Measurements from ENCODE around the gene PROP1.

PROP1 gene

DNA sequence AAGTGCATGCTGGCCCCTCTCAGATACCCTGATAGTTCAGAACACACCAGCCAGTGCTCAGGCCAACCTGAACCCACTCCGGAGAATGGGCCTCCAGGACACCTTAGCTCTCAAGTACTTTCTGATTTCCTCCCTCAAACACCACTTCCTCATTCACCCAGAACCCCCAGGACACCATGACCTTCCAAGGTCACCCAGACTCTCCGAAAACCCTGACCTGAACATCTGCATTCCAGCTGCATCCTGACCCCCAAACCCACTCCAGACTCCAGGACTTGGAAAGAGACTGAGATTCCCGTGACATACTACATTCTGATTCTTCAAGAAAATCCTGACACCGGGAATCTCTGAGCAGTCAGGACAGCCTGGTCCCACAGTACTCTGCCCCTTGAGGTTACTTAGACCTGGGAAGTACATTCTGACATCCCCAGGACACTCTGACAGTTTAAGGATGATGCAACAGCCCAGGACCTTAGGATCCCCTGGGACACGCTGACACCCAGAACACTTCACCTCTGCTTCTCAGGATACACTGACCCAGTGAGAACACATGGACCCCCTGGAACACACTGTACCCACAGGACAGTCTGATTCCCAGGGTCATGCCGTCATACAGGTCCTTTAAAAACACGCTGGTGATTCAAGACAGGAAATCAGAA lies 747 bp upstream of the PROP1 start:
- H3K36me3 ChIP-seq (ENCODE audit: control insufficient read depth in 2 of 2, insufficient read depth in 1 of 2, low read length in 2 of 2) = no peaks in the 10 kb centered on the region
- TF ChIP-seq, protein P1, sequence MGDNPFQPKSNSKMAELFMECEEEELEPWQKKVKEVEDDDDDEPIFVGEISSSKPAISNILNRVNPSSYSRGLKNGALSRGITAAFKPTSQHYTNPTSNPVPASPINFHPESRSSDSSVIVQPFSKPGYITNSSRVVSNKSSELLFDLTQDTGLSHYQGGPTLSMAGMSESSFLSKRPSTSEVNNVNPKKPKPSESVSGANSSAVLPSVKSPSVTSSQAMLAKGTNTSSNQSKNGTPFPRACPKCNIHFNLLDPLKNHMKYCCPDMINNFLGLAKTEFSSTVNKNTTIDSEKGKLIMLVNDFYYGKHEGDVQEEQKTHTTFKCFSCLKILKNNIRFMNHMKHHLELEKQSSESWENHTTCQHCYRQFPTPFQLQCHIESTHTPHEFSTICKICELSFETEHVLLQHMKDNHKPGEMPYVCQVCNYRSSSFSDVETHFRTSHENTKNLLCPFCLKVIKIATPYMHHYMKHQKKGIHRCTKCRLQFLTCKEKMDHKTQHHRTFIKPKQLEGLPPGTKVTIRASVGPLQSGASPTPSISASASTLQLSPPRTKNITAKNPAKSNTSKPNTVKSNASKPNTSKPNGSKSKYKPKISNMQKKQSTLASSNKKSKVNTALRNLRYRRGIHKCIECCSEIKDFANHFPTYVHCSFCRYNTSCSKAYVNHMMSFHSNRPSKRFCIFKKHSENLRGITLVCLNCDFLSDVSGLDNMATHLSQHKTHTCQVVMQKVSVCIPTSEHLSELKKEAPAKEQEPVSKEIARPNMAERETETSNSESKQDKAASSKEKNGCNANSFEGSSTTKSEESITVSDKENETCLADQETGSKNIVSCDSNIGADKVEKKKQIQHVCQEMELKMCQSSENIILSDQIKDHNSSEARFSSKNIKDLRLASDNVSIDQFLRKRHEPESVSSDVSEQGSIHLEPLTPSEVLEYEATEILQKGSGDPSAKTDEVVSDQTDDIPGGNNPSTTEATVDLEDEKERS (tag by site-specific recombination; IDR thresholded peaks at IDR 0.05) = no peak
- TF ChIP-seq ZNF654 (tag by site-specific recombination; IDR thresholded peaks at IDR 0.05; ENCODE audit: low read depth) (no peak), ZNF670 (tag by site-specific recombination; IDR thresholded peaks at IDR 0.05; ENCODE audit: low read depth) (no peak), ZNF239 (tag by site-specific recombination; IDR thresholded peaks at IDR 0.05) (no peak), ZNF571 (tag by site-specific recombination; IDR thresholded peaks at IDR 0.05) (no peak), ZNF202 (tag by site-specific recombination; IDR thresholded peaks at IDR 0.05; ENCODE audit: borderline replicate concordance) (no peak)
- TF ChIP-seq, protein P2, sequence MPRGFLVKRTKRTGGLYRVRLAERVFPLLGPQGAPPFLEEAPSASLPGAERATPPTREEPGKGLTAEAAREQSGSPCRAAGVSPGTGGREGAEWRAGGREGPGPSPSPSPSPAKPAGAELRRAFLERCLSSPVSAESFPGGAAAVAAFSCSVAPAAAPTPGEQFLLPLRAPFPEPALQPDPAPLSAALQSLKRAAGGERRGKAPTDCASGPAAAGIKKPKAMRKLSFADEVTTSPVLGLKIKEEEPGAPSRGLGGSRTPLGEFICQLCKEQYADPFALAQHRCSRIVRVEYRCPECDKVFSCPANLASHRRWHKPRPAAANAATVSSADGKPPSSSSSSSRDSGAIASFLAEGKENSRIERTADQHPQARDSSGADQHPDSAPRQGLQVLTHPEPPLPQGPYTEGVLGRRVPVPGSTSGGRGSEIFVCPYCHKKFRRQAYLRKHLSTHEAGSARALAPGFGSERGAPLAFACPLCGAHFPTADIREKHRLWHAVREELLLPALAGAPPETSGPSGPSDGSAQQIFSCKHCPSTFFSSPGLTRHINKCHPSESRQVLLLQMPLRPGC (tag by site-specific recombination; IDR thresholded peaks at IDR 0.05) = no peak
- TF ChIP-seq, protein P3, sequence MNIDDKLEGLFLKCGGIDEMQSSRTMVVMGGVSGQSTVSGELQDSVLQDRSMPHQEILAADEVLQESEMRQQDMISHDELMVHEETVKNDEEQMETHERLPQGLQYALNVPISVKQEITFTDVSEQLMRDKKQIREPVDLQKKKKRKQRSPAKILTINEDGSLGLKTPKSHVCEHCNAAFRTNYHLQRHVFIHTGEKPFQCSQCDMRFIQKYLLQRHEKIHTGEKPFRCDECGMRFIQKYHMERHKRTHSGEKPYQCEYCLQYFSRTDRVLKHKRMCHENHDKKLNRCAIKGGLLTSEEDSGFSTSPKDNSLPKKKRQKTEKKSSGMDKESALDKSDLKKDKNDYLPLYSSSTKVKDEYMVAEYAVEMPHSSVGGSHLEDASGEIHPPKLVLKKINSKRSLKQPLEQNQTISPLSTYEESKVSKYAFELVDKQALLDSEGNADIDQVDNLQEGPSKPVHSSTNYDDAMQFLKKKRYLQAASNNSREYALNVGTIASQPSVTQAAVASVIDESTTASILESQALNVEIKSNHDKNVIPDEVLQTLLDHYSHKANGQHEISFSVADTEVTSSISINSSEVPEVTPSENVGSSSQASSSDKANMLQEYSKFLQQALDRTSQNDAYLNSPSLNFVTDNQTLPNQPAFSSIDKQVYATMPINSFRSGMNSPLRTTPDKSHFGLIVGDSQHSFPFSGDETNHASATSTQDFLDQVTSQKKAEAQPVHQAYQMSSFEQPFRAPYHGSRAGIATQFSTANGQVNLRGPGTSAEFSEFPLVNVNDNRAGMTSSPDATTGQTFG (tag by site-specific recombination; IDR thresholded peaks at IDR 0.05; ENCODE audit: borderline replicate concordance) = no peak
- TF ChIP-seq, protein P4, sequence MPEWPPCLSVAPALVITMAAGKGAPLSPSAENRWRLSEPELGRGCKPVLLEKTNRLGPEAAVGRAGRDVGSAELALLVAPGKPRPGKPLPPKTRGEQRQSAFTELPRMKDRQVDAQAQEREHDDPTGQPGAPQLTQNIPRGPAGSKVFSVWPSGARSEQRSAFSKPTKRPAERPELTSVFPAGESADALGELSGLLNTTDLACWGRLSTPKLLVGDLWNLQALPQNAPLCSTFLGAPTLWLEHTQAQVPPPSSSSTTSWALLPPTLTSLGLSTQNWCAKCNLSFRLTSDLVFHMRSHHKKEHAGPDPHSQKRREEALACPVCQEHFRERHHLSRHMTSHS (tag by site-specific recombination; IDR thresholded peaks at IDR 0.05) = no peak
- TF ChIP-seq, protein P5, sequence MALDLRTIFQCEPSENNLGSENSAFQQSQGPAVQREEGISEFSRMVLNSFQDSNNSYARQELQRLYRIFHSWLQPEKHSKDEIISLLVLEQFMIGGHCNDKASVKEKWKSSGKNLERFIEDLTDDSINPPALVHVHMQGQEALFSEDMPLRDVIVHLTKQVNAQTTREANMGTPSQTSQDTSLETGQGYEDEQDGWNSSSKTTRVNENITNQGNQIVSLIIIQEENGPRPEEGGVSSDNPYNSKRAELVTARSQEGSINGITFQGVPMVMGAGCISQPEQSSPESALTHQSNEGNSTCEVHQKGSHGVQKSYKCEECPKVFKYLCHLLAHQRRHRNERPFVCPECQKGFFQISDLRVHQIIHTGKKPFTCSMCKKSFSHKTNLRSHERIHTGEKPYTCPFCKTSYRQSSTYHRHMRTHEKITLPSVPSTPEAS (tag by site-specific recombination; IDR thresholded peaks at IDR 0.05) = no peak
- no peak overlapping the region for H3K4me3 ChIP-seq (ENCODE audit: low read depth, low read length)
- H3K27ac ChIP-seq (ENCODE audit: extremely low read depth, low read depth, low read length) = no peak overlapping the region
- CTCF ChIA-PET = interaction anchor here (0.6 to 0.9 kb wide), 3 partner anchors 66 to 467 kb away, joined by 3 read pairs; no protein-coding TSS in a partner anchor
- no peaks in the 10 kb centered on the region for H3K9me3 ChIP-seq (ENCODE audit: control insufficient read depth, insufficient read depth, low read depth, low read length)
- no peaks in the 10 kb centered on the region for H3K4me1 ChIP-seq (ENCODE audit: control insufficient read depth, insufficient read depth, low read length)
- POLR2A ChIA-PET = no interaction called here

DNA sequence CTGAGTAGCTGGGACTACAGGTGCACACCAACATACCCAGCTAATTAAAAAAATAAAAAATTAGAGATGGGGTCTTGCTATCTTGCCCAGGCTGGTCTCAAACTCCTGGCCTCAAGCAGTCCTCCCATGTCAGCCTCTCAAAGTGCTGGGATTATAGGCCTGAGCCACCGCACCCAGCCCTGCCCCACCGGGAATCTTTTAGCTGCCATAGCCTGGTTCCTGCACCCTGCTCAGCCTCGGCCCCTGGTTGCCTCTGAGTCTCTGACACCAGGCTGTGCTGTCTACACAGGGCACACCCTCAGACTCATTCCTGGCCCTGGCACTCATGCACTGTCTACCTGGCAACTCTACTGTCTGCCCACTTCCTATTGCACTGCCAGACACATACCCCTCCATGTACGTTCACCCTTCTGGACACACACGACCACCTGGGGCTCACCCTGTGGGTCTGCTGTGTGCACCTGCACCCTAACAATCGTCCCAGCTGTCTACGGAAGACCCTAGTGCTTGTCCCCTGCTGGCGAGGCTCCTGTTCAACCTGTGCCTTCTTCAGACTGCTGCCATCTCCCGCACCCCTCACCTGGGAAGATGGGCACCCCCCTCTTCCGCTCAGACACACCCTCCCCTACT lies 1.4 kb downstream of the PROP1 start:
- Histone ChIP-seq H3K27ac (ENCODE audit: extremely low read depth, low read depth, low read length) (no peak overlapping the region), H3K4me1 (ENCODE audit: control insufficient read depth, insufficient read depth, low read length) (no peaks in the 10 kb centered on the region), H3K9me3 (ENCODE audit: control insufficient read depth, insufficient read depth, low read depth, low read length) (no peaks in the 10 kb centered on the region), H3K36me3 (ENCODE audit: control insufficient read depth in 2 of 2, insufficient read depth in 1 of 2, low read length in 2 of 2) (no peaks in the 10 kb centered on the region), H3K4me3 (ENCODE audit: low read depth, low read length) (no peak overlapping the region)
- TF ChIP-seq, protein P6, sequence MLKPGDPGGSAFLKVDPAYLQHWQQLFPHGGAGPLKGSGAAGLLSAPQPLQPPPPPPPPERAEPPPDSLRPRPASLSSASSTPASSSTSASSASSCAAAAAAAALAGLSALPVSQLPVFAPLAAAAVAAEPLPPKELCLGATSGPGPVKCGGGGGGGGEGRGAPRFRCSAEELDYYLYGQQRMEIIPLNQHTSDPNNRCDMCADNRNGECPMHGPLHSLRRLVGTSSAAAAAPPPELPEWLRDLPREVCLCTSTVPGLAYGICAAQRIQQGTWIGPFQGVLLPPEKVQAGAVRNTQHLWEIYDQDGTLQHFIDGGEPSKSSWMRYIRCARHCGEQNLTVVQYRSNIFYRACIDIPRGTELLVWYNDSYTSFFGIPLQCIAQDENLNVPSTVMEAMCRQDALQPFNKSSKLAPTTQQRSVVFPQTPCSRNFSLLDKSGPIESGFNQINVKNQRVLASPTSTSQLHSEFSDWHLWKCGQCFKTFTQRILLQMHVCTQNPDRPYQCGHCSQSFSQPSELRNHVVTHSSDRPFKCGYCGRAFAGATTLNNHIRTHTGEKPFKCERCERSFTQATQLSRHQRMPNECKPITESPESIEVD (tag by site-specific recombination; IDR thresholded peaks at IDR 0.05) = no peak
- peak; percentile 55; the same call in 1 of the 2 replicates for TF ChIP-seq ZNF121 (tag by site-specific recombination; IDR thresholded peaks at IDR 0.05)
- ChIA-PET POLR2A (no interaction called here), CTCF (interaction anchor here (0.6 kb wide), 1 partner anchor 1631 kb away, joined by 3 read pairs; no protein-coding TSS in a partner anchor)
